K562 (cell line): ENCODE data around the gene NOTCH3. TPM values are rescaled to one million over a fixed set of nuclear protein-coding genes. Genes with fewer than 3 reads are reported as not detected.

ENCODE experiments used
- ATAC-seq: fragments of 200-7000 bp; cut with Tn5 transposase; 3 replicates; pipeline ENCODE4 v1.9.1; 2020; ENCODE audit warnings: moderate library complexity
- BruUV-seq: library from RNA; stranded (reverse); fragments of 400-500 nt; replicated peaks from 2 replicates; lab custom pipeline; 2021; lab: Mats Ljungman, UMichigan
- CTCF ChIA-PET: fragments of 300-600 bp; formaldehyde crosslinking; extraction: SDS; loops from one replicate; lab custom pipeline; 2021; ENCODE audit warnings: low intra/inter-chr PET ratio; lab: Yijun Ruan, JAX
- POLR2A ChIA-PET: fragments of 300-600, 350-650 bp; sonication (Branson Sonifier 250); formaldehyde crosslinking; extraction: SDS; loops from one replicate; lab custom pipeline; 2021; ENCODE audit warnings: antibody characterized with exemption, inconsistent platforms; lab: Yijun Ruan, JAX
- DNase-seq, 4 experiments: peaks; one replicate each; pipeline versions ENCODE4 v3.0.0 to v3.0.0-alpha.2; 2011 to 2018; ENCODE audit warnings: low spot score in 3 of 4, mixed read lengths in 3 of 4; ENCODE audit errors: extremely low read depth in 1 of 4
- FAIRE-seq: peaks from 2 replicates; lab custom pipeline; 2011; peaks lifted over from hg19 to GRCh38; lab: Jason Lieb, UNC
- H2AFZ ChIP-seq: 2 replicates; pipeline ENCODE4 v1.6.0; 2011; ENCODE audit warnings: low read depth, low read length, control low read depth, inconsistent platforms
- H3K27ac ChIP-seq: fragments of 200-600 bp; 3 replicates; pipeline ENCODE4 v1.8.0; 2011; ENCODE audit warnings: low read depth, mild to moderate bottlenecking, control low read depth, inconsistent platforms, low read length, moderate library complexity, mixed read lengths; ENCODE audit errors: extremely low read depth
- H3K27me3 ChIP-seq, 2 experiments: fragments of 300-600 bp in 1 of 2; 2 replicates in 1 of 2; 3 replicates in 1 of 2; pipeline versions ENCODE4 v1.6.0 to v1.8.0; 2011; ENCODE audit warnings: inconsistent platforms in 2 of 2, low read length in 2 of 2, mild to moderate bottlenecking in 1 of 2, mixed read lengths in 1 of 2, moderate library complexity in 1 of 2; ENCODE audit not compliant: control insufficient read depth in 2 of 2, insufficient read depth in 2 of 2
- H3K36me3 ChIP-seq: fragments of 300-600 bp; 3 replicates; pipeline ENCODE4 v1.8.0; 2011; ENCODE audit warnings: mild to moderate bottlenecking, low read length, inconsistent platforms; ENCODE audit not compliant: control insufficient read depth, insufficient read depth
- H3K4me1 ChIP-seq, 2 experiments: fragments of 200-600 bp in 1 of 2; replicated peaks in 1 of 2; 2 replicates in 1 of 2; 3 replicates in 1 of 2; pipeline versions ENCODE4 v1.5.1 to v1.8.0; 2011; ENCODE audit warnings: inconsistent platforms in 2 of 2, low read length in 2 of 2, mild to moderate bottlenecking in 1 of 2, mixed read lengths in 1 of 2, moderate library complexity in 1 of 2; ENCODE audit not compliant: control insufficient read depth in 2 of 2, insufficient read depth in 2 of 2
- H3K4me2 ChIP-seq: 2 replicates; pipeline ENCODE4 v1.6.1; 2011; ENCODE audit warnings: low read length, control low read depth, inconsistent platforms, mixed read lengths; ENCODE audit not compliant: insufficient read depth
- H3K4me3 ChIP-seq: fragments of 200-600 bp; sonication (generic), shearing (Covaris generic); 2 replicates; pipeline ENCODE4 v1.5.1; 2016; ENCODE audit warnings: control low read depth, inconsistent platforms
- H3K79me2 ChIP-seq: fragments of 200-600 bp; 3 replicates; pipeline ENCODE4 v1.8.0; 2011; ENCODE audit warnings: low read length, inconsistent platforms; ENCODE audit not compliant: control insufficient read depth, insufficient read depth
- H3K9ac ChIP-seq, 2 experiments: 2 replicates each; pipeline versions ENCODE4 v1.6.0 to v1.6.1; 2011; ENCODE audit warnings: low read depth in 2 of 2, low read length in 2 of 2, control low read depth in 1 of 2, inconsistent platforms in 1 of 2, mild to moderate bottlenecking in 1 of 2, mixed read lengths in 1 of 2; ENCODE audit not compliant: insufficient read depth in 1 of 2
- H3K9me1 ChIP-seq: one replicate; pipeline ENCODE4 v1.6.0; 2011; ENCODE audit warnings: inconsistent platforms, mild to moderate bottlenecking, low read length, moderate library complexity; ENCODE audit not compliant: control insufficient read depth, insufficient read depth
- H3K9me3 ChIP-seq: replicated peaks from 2 replicates; pipeline ENCODE4 v1.5.1; 2011; ENCODE audit warnings: low read depth, low read length, inconsistent platforms; ENCODE audit not compliant: control insufficient read depth, insufficient read depth
- H4K20me1 ChIP-seq: replicated peaks from 2 replicates; pipeline ENCODE4 v1.6.1; 2011; ENCODE audit warnings: low read length, inconsistent platforms, mixed read lengths; ENCODE audit not compliant: control insufficient read depth, insufficient read depth
- POLR2G ChIP-seq: fragments of 200-400 bp; formaldehyde crosslinking; IDR thresholded peaks from 2 replicates; pipeline ENCODE4 v1.6.1; 2017; ENCODE audit warnings: low read depth, mild to moderate bottlenecking, antibody characterized with exemption, low read length, moderate library complexity
- RBM22 ChIP-seq: fragments of 200-400 bp; formaldehyde crosslinking; IDR thresholded peaks from 2 replicates; pipeline ENCODE4 v1.6.1; 2018; ENCODE audit warnings: low read length, low read depth; ENCODE audit not compliant: poor library complexity, severe bottlenecking
- SAFB2 ChIP-seq: fragments of 200-400 bp; formaldehyde crosslinking; IDR thresholded peaks from 2 replicates; pipeline ENCODE4 v1.6.1; 2018; ENCODE audit warnings: borderline replicate concordance, low read length, low read depth, moderate library complexity; ENCODE audit not compliant: severe bottlenecking
- SNAPC5 ChIP-seq: fragments of 250-450 bp; sonication (Bioruptor Pico); IDR thresholded peaks from 2 replicates; pipeline ENCODE4 v1.8.0; 2021; ENCODE audit warnings: moderate library complexity, mild to moderate bottlenecking, inconsistent platforms
- WGBS: fragments of 100-300 bp; shearing (Covaris generic); methylation state at CpG from one replicate; pipeline ENCODE4 v1.1.6; 2016; ENCODE audit warnings: low coverage, mixed read lengths; ENCODE audit not compliant: insufficient coverage; ENCODE audit errors: missing lambda C conversion rate; 5-methylcytosine and 5-hydroxymethylcytosine counted together
- in situ Hi-C: fragments of 300-500 bp; cut with MboI; formaldehyde crosslinking; loops from 4 replicates; pipeline ENCODE4 v1.15.0; 2018; ENCODE audit warnings: inconsistent platforms, mixed read lengths
- intact Hi-C: fragments of 100-400 bp; cut with micrococcal nuclease; formaldehyde crosslinking; loops from 2 replicates; pipeline ENCODE4 v1.14.2; 2022
- polyA plus RNA-seq, 8 experiments: library from polyadenylated mRNA; depleted of rRNA in 4 of 8; stranded (reverse) in 5 of 8; unstranded in 3 of 8; fragments of >200 nt; fragmentation: Nextera tagmentation in 2 of 8; fragmentation: Illumina TruSeq in 1 of 8; extraction: Ambion mirVana in 2 of 8; extraction: Trizol in 1 of 8; gene quantifications; 2 replicates each; pipeline versions ENCODE4 v1.2.1 to v1.2.3, GENCODE V29; 2011 to 2014; ENCODE audit warnings: inconsistent platforms in 1 of 8, missing spikeins in 1 of 8
- total RNA-seq, 7 experiments: library from RNA; depleted of rRNA in 6 of 7; stranded (reverse); fragments of >200 nt in 6 of 7; fragmentation: Illumina TruSeq in 2 of 7; extraction: Trizol in 2 of 7; gene quantifications; 2 replicates each; pipeline versions ENCODE4 v1.2.1 to v1.2.3, GENCODE V29; 2011 to 2021; ENCODE audit warnings: low replicate concordance in 1 of 7

The NOTCH3 gene
- total and polyA plus RNA-seq, 9 of the 15 experiments (the other 6 are each of a cell fraction or from before 2014, with no cell fraction given) = under 0.01 to 1.2 (median 0.16) TPM

GRCh38 chr19:15247107-15248014 is 46.6 kb upstream of the NOTCH3 start:
- Histone ChIP-seq H3K79me2 (peaks cover 9% of the 10 kb centered on the region; the same call in 2 of the 3 replicates), H3K36me3 (peaks cover 92% of the 10 kb centered on the region; the same call in 2 of the 3 replicates), H4K20me1 (peaks cover 16% of the 10 kb centered on the region), H3K9ac (no peak overlapping the region), H3K4me1 (peaks cover 0 to 5% of the 10 kb centered on the region in 2 experiments; a peak in 1 of 5 replicates), H3K4me3 (no peak overlapping the region), H3K9me1 (peaks cover 5% of the 10 kb centered on the region), H3K4me2 (no peak overlapping the region), H3K9me3 (no peaks in the 10 kb centered on the region), H3K27me3 (no peaks in the 10 kb centered on the region), H3K27ac (no peak overlapping the region), H2AFZ (no peak overlapping the region)
- DNase-seq (no peak), ATAC-seq (no peak), FAIRE-seq (no peak)
- ChIA-PET CTCF (no interaction called here), POLR2A (no interaction called here)
- intact Hi-C loops (no loop called here), in situ Hi-C loops (no loop called here)
- no TSS peak for BruUV-seq
- 91% methylated on average over 20 of the region's 20 CpGs for WGBS
- TF ChIP-seq POLR2G (0 out of 2 replicates have a peak, but pooled peaks have one; percentile 18), RBM22 (peak; percentile 74), SNAPC5 (CRISPR knock-in tag) (no peak), SAFB2 (no peak)
